GM12873 (cell line): Measurements from ENCODE around the gene RPUSD1.

Source experiments
- TF ChIP-seq, protein P1 (sequence below): IDR thresholded peaks from 2 replicates; pipeline ENCODE4 v1.5.1; 2012; ENCODE audit warnings: low read depth, mild to moderate bottlenecking, moderate library complexity, low read length, control low read depth; ENCODE audit not compliant: insufficient read depth; ENCODE audit errors: missing control alignments

Gene RPUSD1

GRCh38 chr16:769184-769784, 18.9 kb downstream of the RPUSD1 start:
- TF ChIP-seq, protein P1, sequence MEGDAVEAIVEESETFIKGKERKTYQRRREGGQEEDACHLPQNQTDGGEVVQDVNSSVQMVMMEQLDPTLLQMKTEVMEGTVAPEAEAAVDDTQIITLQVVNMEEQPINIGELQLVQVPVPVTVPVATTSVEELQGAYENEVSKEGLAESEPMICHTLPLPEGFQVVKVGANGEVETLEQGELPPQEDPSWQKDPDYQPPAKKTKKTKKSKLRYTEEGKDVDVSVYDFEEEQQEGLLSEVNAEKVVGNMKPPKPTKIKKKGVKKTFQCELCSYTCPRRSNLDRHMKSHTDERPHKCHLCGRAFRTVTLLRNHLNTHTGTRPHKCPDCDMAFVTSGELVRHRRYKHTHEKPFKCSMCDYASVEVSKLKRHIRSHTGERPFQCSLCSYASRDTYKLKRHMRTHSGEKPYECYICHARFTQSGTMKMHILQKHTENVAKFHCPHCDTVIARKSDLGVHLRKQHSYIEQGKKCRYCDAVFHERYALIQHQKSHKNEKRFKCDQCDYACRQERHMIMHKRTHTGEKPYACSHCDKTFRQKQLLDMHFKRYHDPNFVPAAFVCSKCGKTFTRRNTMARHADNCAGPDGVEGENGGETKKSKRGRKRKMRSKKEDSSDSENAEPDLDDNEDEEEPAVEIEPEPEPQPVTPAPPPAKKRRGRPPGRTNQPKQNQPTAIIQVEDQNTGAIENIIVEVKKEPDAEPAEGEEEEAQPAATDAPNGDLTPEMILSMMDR: no peak

DNA sequence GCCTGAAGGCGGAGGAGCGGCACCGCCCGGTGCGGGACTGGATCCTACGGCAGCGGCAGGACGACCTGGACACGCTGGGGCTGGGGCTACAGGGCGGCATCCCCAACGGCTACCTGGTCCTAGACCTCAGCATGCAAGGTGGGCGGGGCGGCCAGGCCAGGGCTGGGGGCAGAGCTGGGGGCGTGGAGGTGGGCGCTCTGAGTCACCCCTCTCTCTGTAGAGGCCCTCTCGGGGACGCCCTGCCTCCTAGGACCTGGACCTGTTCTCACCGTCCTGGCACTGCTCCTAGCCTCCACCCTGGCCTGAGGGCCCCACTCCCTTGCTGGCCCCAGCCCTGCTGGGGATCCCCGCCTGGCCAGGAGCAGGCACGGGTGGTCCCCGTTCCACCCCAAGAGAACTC, 19.8 kb downstream of the RPUSD1 start:
- TF ChIP-seq, protein P1: no peak

DNA sequence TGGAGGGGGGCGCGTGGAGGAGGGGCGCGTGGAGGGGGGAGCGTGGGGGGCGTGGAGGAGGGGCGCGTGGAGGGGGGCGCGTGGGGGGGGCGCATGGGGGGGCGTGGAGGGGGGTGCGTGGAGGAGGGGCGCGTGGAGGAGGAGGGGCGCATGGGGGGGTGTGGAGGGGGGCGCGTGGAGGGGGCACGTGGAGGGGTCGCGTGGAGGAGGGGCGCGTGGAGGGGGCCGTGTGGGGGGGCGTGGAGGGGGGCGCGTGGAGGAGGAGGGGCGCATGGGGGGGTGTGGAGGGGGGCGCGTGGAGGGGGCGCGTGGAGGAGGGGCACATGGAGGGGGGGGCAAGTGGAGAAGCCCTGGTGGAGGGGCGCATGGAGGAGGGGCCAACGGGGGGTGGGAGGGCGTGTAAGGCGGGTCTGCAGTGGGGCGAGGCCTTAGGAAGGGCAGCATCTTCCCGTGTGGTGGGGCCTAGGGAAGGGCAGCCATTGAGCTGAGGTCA, 20.4 kb downstream of the RPUSD1 start:
- TF ChIP-seq, protein P1: no peak

GRCh38 chr16:766820-767640, 21.2 kb downstream of the RPUSD1 start:
- TF ChIP-seq, protein P1: no peak

DNA sequence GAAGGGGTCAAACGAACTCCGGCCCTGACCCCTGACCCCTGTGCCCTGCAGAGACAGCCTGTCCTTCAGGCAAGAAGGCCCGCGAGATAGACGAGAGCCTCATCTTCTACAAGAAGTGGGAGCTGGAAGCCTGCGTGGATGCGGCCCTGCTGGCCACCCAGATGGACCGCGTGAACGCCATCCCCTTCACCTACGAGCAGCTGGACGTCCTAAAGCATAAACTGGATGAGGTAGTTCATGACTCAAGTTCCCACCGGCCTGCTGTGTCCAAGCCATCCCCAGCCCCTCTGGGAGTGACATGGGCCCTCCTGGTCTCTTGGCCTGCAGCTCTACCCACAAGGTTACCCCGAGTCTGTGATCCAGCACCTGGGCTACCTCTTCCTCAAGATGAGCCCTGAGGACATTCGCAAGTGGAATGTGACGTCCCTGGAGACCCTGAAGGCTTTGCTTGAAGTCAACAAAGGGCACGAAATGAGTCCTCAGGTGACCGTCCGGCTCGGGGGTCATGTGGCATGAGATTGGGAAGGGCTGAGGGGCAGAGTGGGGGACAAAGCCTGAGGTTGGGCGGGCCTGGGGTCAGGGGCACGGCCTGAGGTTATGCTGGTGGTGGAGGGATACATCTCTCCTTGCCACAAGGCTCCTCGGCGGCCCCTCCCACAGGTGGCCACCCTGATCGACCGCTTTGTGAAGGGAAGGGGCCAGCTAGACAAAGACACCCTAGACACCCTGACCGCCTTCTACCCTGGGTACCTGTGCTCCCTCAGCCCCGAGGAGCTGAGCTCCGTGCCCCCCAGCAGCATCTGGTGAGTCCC, 22.0 kb downstream of the RPUSD1 start:
- TF ChIP-seq, protein P1: no peak

DNA sequence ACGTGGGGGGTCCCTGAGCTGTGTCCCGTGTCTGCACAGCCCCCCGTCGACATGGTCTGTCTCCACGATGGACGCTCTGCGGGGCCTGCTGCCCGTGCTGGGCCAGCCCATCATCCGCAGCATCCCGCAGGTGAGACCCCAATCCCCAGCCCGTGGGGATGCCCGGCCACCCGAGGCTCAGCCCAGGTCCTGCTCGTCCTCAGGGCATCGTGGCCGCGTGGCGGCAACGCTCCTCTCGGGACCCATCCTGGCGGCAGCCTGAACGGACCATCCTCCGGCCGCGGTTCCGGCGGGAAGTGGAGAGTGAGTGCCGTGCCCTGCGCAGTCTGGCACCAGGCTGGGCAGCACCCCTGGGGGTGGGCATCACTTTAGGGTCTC, 22.7 kb downstream of the RPUSD1 start:
- TF ChIP-seq, protein P1: no peak
